Measurements from ENCODE around the gene UPK3BL2.
"Not testable (repeated sequence)": the region's sequence is repeated elsewhere in the genome, so short reads cannot be mapped to it uniquely, and the experiment has no call there.

- TF ChIP-seq CTCF (conservative IDR thresholded peaks at IDR 0.05; ENCODE audit: low read depth, low read length); EZH2 (IDR thresholded peaks at IDR 0.05; ENCODE audit: low read length, unreplicated experiment): not testable (repeated sequence)
Observed at GRCh38 chr7:102578486-102578885, 35.0 kb upstream of the UPK3BL2 start.
